HUES48 (cell line): ENCODE results near the gene TMPRSS9.
A peak's percentile ranks its signal among the peaks of the same experiment; 100 is the strongest.

Experiments
- H3K27ac ChIP-seq: one replicate; pipeline ENCODE4 v1.7.0; 2013; ENCODE audit warnings: low read depth, low read length, inconsistent platforms
- H3K27me3 ChIP-seq: 2 replicates; pipeline ENCODE4 v1.6.1; 2013; ENCODE audit warnings: mild to moderate bottlenecking, low read length; ENCODE audit not compliant: control insufficient read depth, insufficient read depth
- H3K36me3 ChIP-seq: 2 replicates; pipeline ENCODE4 v1.6.1; 2013; ENCODE audit warnings: low read length; ENCODE audit not compliant: control insufficient read depth, insufficient read depth
- H3K4me1 ChIP-seq: 2 replicates; pipeline ENCODE4 v1.6.1; 2013; ENCODE audit warnings: mild to moderate bottlenecking, low read length; ENCODE audit not compliant: control insufficient read depth, insufficient read depth
- H3K4me3 ChIP-seq: 2 replicates; pipeline ENCODE4 v1.5.1; 2013; ENCODE audit warnings: mild to moderate bottlenecking, low read depth, low read length
- H3K9ac ChIP-seq: 2 replicates; pipeline ENCODE4 v1.6.1; 2013; ENCODE audit warnings: mild to moderate bottlenecking, low read depth, low read length, moderate library complexity
- H3K9me3 ChIP-seq: 2 replicates; pipeline ENCODE4 v1.6.1; 2013; ENCODE audit warnings: low read length; ENCODE audit not compliant: control insufficient read depth, insufficient read depth

The TMPRSS9 gene

DNA sequence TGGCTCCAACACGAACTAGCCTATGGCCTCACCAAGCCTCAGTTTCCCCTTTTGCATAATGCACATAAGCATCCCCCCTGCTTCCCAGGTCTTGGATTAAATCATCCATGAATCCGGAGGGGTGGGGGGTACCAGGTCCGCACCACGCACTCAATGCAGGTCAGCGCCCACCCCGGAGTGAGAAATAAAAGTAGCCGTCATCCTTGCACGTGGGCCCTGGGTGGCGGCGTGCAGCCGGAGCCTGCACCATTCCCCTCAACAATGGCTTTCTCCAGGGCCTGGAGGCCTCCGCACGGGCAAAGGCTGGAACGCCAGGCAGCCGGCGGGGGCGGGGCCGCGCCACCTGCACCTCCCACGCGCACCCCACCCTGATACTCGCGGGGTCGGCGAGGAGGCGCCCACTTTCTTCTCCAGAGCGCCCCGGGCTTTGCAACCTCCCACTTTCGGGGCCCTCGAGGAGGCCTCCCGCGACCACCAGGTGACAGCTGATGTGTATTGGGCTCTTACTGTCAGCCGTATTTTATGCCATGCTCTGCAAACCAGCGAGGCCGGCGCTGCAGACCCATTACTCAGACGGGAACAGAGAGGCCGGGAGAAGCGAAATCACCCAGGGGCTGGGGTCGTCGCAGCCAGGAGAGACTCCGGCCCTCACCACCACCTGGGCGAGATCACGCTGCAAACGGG, 115.1 kb downstream of the TMPRSS9 start:
- Histone ChIP-seq H3K4me1 (peaks cover 3% of the 10 kb centered on the region; the same call in 1 of the 2 replicates), H3K36me3 (no peaks in the 10 kb centered on the region), H3K27ac (peak overlapping the region; percentile 61), H3K9ac (no peak overlapping the region), H3K27me3 (peaks cover 38% of the 10 kb centered on the region), H3K4me3 (peak overlapping the region; percentile 39), H3K9me3 (no peaks in the 10 kb centered on the region)
